IPS-11a (cell line): Measurements from ENCODE around the gene DEFB128.
"Not testable (repeated sequence)": the region's sequence is repeated elsewhere in the genome, so short reads cannot be mapped to it uniquely, and the experiment has no call there.

ENCODE experiments used
- H3K4me3 ChIP-seq: one replicate; pipeline ENCODE4 v1.5.1; 2013; ENCODE audit warnings: low read depth, low read length, control low read depth

The DEFB128 gene

GRCh38 chr20:189611-190010, at the start of gene DEFB128:
Gene DEFB128, minus strand, starts transcription at chr20:189711. Its CDS starts 88 bp downstream, at chr20:189623.
- no peak within 1 kb of the TSS for H3K4me3 ChIP-seq

GRCh38 chr20:237929-238328, 48.4 kb upstream of the DEFB128 start:
- no peak overlapping the region for H3K4me3 ChIP-seq

- H3K4me3 ChIP-seq: no peak overlapping the region
These were observed 48.0 kb upstream of the DEFB128 start for GRCh38 chr20:237489-237888.

- no peak overlapping the region for H3K4me3 ChIP-seq
These were observed 46.4 kb upstream of the DEFB128 start for GRCh38 chr20:235891-236290.

GRCh38 chr20:227439-228105, 38.1 kb upstream of the DEFB128 start:
- no peak overlapping the region for H3K4me3 ChIP-seq

- no peak within 1 kb of the TSS for H3K4me3 ChIP-seq
These were observed 37.4 kb upstream of the DEFB128 start, which contains the start of gene DEFB129 for GRCh38 chr20:226958-227357. Gene DEFB129, plus strand, starts transcription at chr20:227258. Its CDS starts 31 bp downstream, at chr20:227289.

GRCh38 chr20:225879-226278, 36.4 kb upstream of the DEFB128 start:
- not testable (repeated sequence) for H3K4me3 ChIP-seq

- H3K4me3 ChIP-seq: no peak overlapping the region
These were observed 31.8 kb upstream of the DEFB128 start for GRCh38 chr20:221258-221830.

GRCh38 chr20:219290-220115, 30.0 kb upstream of the DEFB128 start:
- no peak overlapping the region for H3K4me3 ChIP-seq

GRCh38 chr20:217266-217665, 27.8 kb upstream of the DEFB128 start:
- H3K4me3 ChIP-seq: no peak overlapping the region

- no peak overlapping the region for H3K4me3 ChIP-seq
These were observed 26.3 kb upstream of the DEFB128 start for GRCh38 chr20:215796-216195.

- H3K4me3 ChIP-seq: no peak overlapping the region
These were observed 24.9 kb upstream of the DEFB128 start for GRCh38 chr20:214383-214782.

- no peak overlapping the region for H3K4me3 ChIP-seq
These were observed 21.4 kb upstream of the DEFB128 start for GRCh38 chr20:210809-211502.

GRCh38 chr20:208942-209566, 19.5 kb upstream of the DEFB128 start:
- no peak overlapping the region for H3K4me3 ChIP-seq

GRCh38 chr20:203630-204029, 14.1 kb upstream of the DEFB128 start:
- H3K4me3 ChIP-seq: not testable (repeated sequence)

- no peak overlapping the region for H3K4me3 ChIP-seq
These were observed 10.5 kb upstream of the DEFB128 start for GRCh38 chr20:199996-200395.

- H3K4me3 ChIP-seq: no peak overlapping the region
These were observed 8.7 kb upstream of the DEFB128 start for GRCh38 chr20:198225-198624.

- no peak overlapping the region for H3K4me3 ChIP-seq
These were observed 1.8 kb downstream of the DEFB128 start for GRCh38 chr20:187733-188132.

- H3K4me3 ChIP-seq: no peak overlapping the region
These were observed 5.2 kb downstream of the DEFB128 start for GRCh38 chr20:184288-184687.

- no peak overlapping the region for H3K4me3 ChIP-seq
These were observed 20.6 kb downstream of the DEFB128 start for GRCh38 chr20:168876-169275.

GRCh38 chr20:164618-165017, 24.9 kb downstream of the DEFB128 start:
- H3K4me3 ChIP-seq: no peak overlapping the region
